ENCODE results near the gene PTPRN2. TPM values are rescaled to one million over a fixed set of nuclear protein-coding genes. Genes with fewer than 3 reads are reported as not detected.

PTPRN2 gene
- polyA plus RNA-seq, 3 donors from 2014 or later, result 1.9 to 3.7 (median 2.2) TPM

- no peaks in the 10 kb centered on the region for H3K4me1 Mint-ChIP-seq
- peaks cover 0 to 13% (median 5%) of the 10 kb centered on the region in 6 donors for H3K9me3 Mint-ChIP-seq
- no peaks in the 10 kb centered on the region for H3K27me3 Mint-ChIP-seq (ENCODE audit: low read depth in 3 of 3)
- no peaks in the 10 kb centered on the region for H3K36me3 Mint-ChIP-seq
- no peak overlapping the region for H3K27ac Mint-ChIP-seq
- H3K4me3 Mint-ChIP-seq, result no peak overlapping the region
- DNase-seq, result no peak
These were observed 460.4 kb downstream of the PTPRN2 start for GRCh38 chr7:158127241-158127640.

GRCh38 chr7:158126661-158127060 is 461.0 kb downstream of the PTPRN2 start:
- DNase-seq, result no peak
- Mint-ChIP-seq H3K27ac (no peak overlapping the region), H3K27me3 (ENCODE audit: low read depth in 3 of 3) (no peaks in the 10 kb centered on the region), H3K4me3 (no peak overlapping the region), H3K4me1 (no peaks in the 10 kb centered on the region), H3K36me3 (no peaks in the 10 kb centered on the region), H3K9me3 (peaks cover 0 to 13% (median 6%) of the 10 kb centered on the region in 6 donors)

- DNase-seq, result no peak
These were observed 461.9 kb downstream of the PTPRN2 start for GRCh38 chr7:158125721-158126120.

GRCh38 chr7:158125091-158125490 is 462.5 kb downstream of the PTPRN2 start:
- H3K9me3 Mint-ChIP-seq, result peaks cover 0 to 15% (median 7%) of the 10 kb centered on the region in 6 donors
- H3K4me1 Mint-ChIP-seq, result no peaks in the 10 kb centered on the region

More at GRCh38 chr7:158125721-158126120, 461.9 kb downstream of the PTPRN2 start:
- Mint-ChIP-seq H3K9me3 (peaks cover 0 to 15% (median 7%) of the 10 kb centered on the region in 6 donors), H3K4me3 (no peak overlapping the region), H3K27ac (no peak overlapping the region), H3K36me3 (no peaks in the 10 kb centered on the region), H3K4me1 (no peaks in the 10 kb centered on the region), H3K27me3 (ENCODE audit: low read depth in 3 of 3) (peaks cover 0 to 2% (median 0%) of the 10 kb centered on the region in 3 donors)

GRCh38 chr7:158124671-158125079 is 462.9 kb downstream of the PTPRN2 start:
- H3K27ac Mint-ChIP-seq, result peak overlapping the region in 1 of 6 donors; percentile 55
- DNase-seq, result no peak
- peaks cover 0 to 2% (median 0%) of the 10 kb centered on the region in 3 donors for H3K27me3 Mint-ChIP-seq (ENCODE audit: low read depth in 3 of 3)
- H3K9me3 Mint-ChIP-seq, result peaks cover 0 to 15% (median 9%) of the 10 kb centered on the region in 6 donors
- H3K4me3 Mint-ChIP-seq, result no peak overlapping the region
- no peaks in the 10 kb centered on the region for H3K4me1 Mint-ChIP-seq
- no peaks in the 10 kb centered on the region for H3K36me3 Mint-ChIP-seq

More at GRCh38 chr7:158125091-158125490, 462.5 kb downstream of the PTPRN2 start:
- no peak for DNase-seq
- Mint-ChIP-seq H3K4me3 (no peak overlapping the region), H3K36me3 (no peaks in the 10 kb centered on the region), H3K27me3 (ENCODE audit: low read depth in 3 of 3) (peaks cover 0 to 2% (median 0%) of the 10 kb centered on the region in 3 donors), H3K27ac (no peak overlapping the region)

- no peaks in the 10 kb centered on the region for H3K36me3 Mint-ChIP-seq
- no peak overlapping the region for H3K4me3 Mint-ChIP-seq
- H3K4me1 Mint-ChIP-seq, result no peaks in the 10 kb centered on the region
- no peak overlapping the region for H3K27ac Mint-ChIP-seq
- H3K27me3 Mint-ChIP-seq (ENCODE audit: low read depth in 3 of 3), result peaks cover 0 to 2% (median 2%) of the 10 kb centered on the region in 3 donors
- peaks cover 4 to 19% (median 11%) of the 10 kb centered on the region in 6 donors for H3K9me3 Mint-ChIP-seq
- no peak for DNase-seq
These were observed 463.9 kb downstream of the PTPRN2 start for GRCh38 chr7:158123753-158124152.

- Mint-ChIP-seq H3K9me3 (peaks cover 6 to 23% (median 13%) of the 10 kb centered on the region in 6 donors), H3K4me1 (no peaks in the 10 kb centered on the region), H3K4me3 (no peak overlapping the region), H3K36me3 (no peaks in the 10 kb centered on the region), H3K27me3 (ENCODE audit: low read depth in 3 of 3) (peaks cover 0 to 2% (median 2%) of the 10 kb centered on the region in 3 donors), H3K27ac (no peak overlapping the region)
- no peak for DNase-seq
These were observed 464.4 kb downstream of the PTPRN2 start for GRCh38 chr7:158123214-158123613.

- H3K27ac Mint-ChIP-seq, result no peak overlapping the region
- H3K4me3 Mint-ChIP-seq, result no peak overlapping the region
- DNase-seq, result no peak
- H3K36me3 Mint-ChIP-seq, result peaks cover 0 to 4% (median 0%) of the 10 kb centered on the region in 3 donors
- H3K9me3 Mint-ChIP-seq, result peaks cover 14 to 33% (median 27%) of the 10 kb centered on the region in 6 donors
- H3K4me1 Mint-ChIP-seq, result no peaks in the 10 kb centered on the region
- H3K27me3 Mint-ChIP-seq (ENCODE audit: low read depth in 3 of 3), result peaks cover 0 to 2% (median 2%) of the 10 kb centered on the region in 3 donors
These were observed 466.1 kb downstream of the PTPRN2 start for GRCh38 chr7:158121441-158122045.

- no peak overlapping the region for H3K4me3 Mint-ChIP-seq
- DNase-seq, result no peak
- no peaks in the 10 kb centered on the region for H3K4me1 Mint-ChIP-seq
These were observed 466.9 kb downstream of the PTPRN2 start for GRCh38 chr7:158120716-158121115.

GRCh38 chr7:158120316-158120715 is 467.3 kb downstream of the PTPRN2 start:
- no peak for DNase-seq
- no peaks in the 10 kb centered on the region for H3K4me1 Mint-ChIP-seq
- H3K27ac Mint-ChIP-seq, result no peak overlapping the region
- peaks cover 0 to 4% (median 0%) of the 10 kb centered on the region in 3 donors for H3K36me3 Mint-ChIP-seq
- H3K27me3 Mint-ChIP-seq (ENCODE audit: low read depth in 3 of 3), result peaks cover 0 to 2% (median 2%) of the 10 kb centered on the region in 3 donors
- H3K4me3 Mint-ChIP-seq, result no peak overlapping the region
- H3K9me3 Mint-ChIP-seq, result peaks cover 13 to 31% (median 29%) of the 10 kb centered on the region in 6 donors

More at GRCh38 chr7:158120716-158121115, 466.9 kb downstream of the PTPRN2 start:
- peaks cover 14 to 33% (median 29%) of the 10 kb centered on the region in 6 donors for H3K9me3 Mint-ChIP-seq
- peaks cover 0 to 2% (median 2%) of the 10 kb centered on the region in 3 donors for H3K27me3 Mint-ChIP-seq (ENCODE audit: low read depth in 3 of 3)
- H3K27ac Mint-ChIP-seq, result no peak overlapping the region
- peaks cover 0 to 4% (median 0%) of the 10 kb centered on the region in 3 donors for H3K36me3 Mint-ChIP-seq

GRCh38 chr7:158117341-158118222 is 470.0 kb downstream of the PTPRN2 start:
- peaks cover 8 to 41% (median 35%) of the 10 kb centered on the region in 6 donors for H3K9me3 Mint-ChIP-seq

GRCh38 chr7:158116235-158116634 is 471.4 kb downstream of the PTPRN2 start:
- no peak overlapping the region for H3K4me3 Mint-ChIP-seq
- DNase-seq, result no peak
- H3K27ac Mint-ChIP-seq, result no peak overlapping the region
- H3K27me3 Mint-ChIP-seq (ENCODE audit: low read depth in 3 of 3), result peaks cover 0 to 2% (median 2%) of the 10 kb centered on the region in 3 donors
- peaks cover 0 to 7% (median 0%) of the 10 kb centered on the region in 3 donors for H3K36me3 Mint-ChIP-seq
- H3K4me1 Mint-ChIP-seq, result no peaks in the 10 kb centered on the region
- H3K9me3 Mint-ChIP-seq, result peaks cover 12 to 48% (median 31%) of the 10 kb centered on the region in 6 donors

More at GRCh38 chr7:158117341-158118222, 470.0 kb downstream of the PTPRN2 start:
- H3K4me1 Mint-ChIP-seq, result no peaks in the 10 kb centered on the region
- H3K27ac Mint-ChIP-seq, result no peak overlapping the region
- no peak overlapping the region for H3K4me3 Mint-ChIP-seq
- H3K36me3 Mint-ChIP-seq, result peaks cover 0 to 7% (median 0%) of the 10 kb centered on the region in 3 donors
- H3K27me3 Mint-ChIP-seq (ENCODE audit: low read depth in 3 of 3), result peaks cover 0 to 2% (median 2%) of the 10 kb centered on the region in 3 donors
- no peak for DNase-seq

- H3K27ac Mint-ChIP-seq, result no peak overlapping the region
- H3K4me3 Mint-ChIP-seq, result no peak overlapping the region
- peaks cover 0 to 10% (median 0%) of the 10 kb centered on the region in 3 donors for H3K36me3 Mint-ChIP-seq
- peaks cover 13 to 52% (median 30%) of the 10 kb centered on the region in 6 donors for H3K9me3 Mint-ChIP-seq
- peaks cover 1 to 2% (median 2%) of the 10 kb centered on the region in 3 donors for H3K27me3 Mint-ChIP-seq (ENCODE audit: low read depth in 3 of 3)
- DNase-seq, result no peak
- no peaks in the 10 kb centered on the region for H3K4me1 Mint-ChIP-seq
These were observed 473.4 kb downstream of the PTPRN2 start for GRCh38 chr7:158114056-158114850.
